Progenitor cell of endocrine pancreas (in vitro differentiated cells): ENCODE results near the gene STPG4. TPM values are rescaled to one million over a fixed set of nuclear protein-coding genes. Genes with fewer than 3 reads are reported as not detected.

Source experiments
- DNase-seq: peaks from one replicate; pipeline ENCODE4 v3.0.0; 2021; ENCODE audit warnings: low spot score; ENCODE audit not compliant: unreplicated experiment
- H3K27ac Mint-ChIP-seq: 2 replicates; pipeline ENCODE4 v1.8.0; 2021; ENCODE audit warnings: mild to moderate bottlenecking, moderate library complexity, mixed read lengths
- H3K27me3 Mint-ChIP-seq: 2 replicates; pipeline ENCODE4 v1.8.0; 2021; ENCODE audit warnings: mixed read lengths
- H3K36me3 Mint-ChIP-seq: 2 replicates; pipeline ENCODE4 v1.8.0; 2022; ENCODE audit warnings: mixed read lengths; ENCODE audit not compliant: insufficient read depth
- H3K4me1 Mint-ChIP-seq: 2 replicates; pipeline ENCODE4 v1.8.0; 2021; ENCODE audit warnings: low read depth, mixed read lengths
- H3K4me3 Mint-ChIP-seq: 2 replicates; pipeline ENCODE4 v1.8.0; 2021; ENCODE audit warnings: low read depth, mild to moderate bottlenecking, moderate library complexity, mixed read lengths
- H3K9me3 Mint-ChIP-seq: 2 replicates; pipeline ENCODE4 v1.8.0; 2021; ENCODE audit warnings: low read depth, mixed read lengths
- total RNA-seq: library from RNA; stranded (reverse); gene quantifications from 2 replicates; pipeline ENCODE4 v1.2.1, GENCODE V29; 2021
- TF ChIP-seq, protein P1 (sequence below): fragments of 200-600 bp; sonication (generic); IDR thresholded peaks from one replicate; pipeline ENCODE4 v1.5.0; 2021; ENCODE audit warnings: antibody characterized with exemption, mild to moderate bottlenecking; ENCODE audit not compliant: unreplicated experiment

Gene STPG4
- total RNA-seq, 1 donor from 2014 or later: 0.34 TPM

- Mint-ChIP-seq H3K27ac (no peak overlapping the region), H3K9me3 (no peaks in the 10 kb centered on the region), H3K36me3 (peaks cover 2% of the 10 kb centered on the region), H3K4me3 (no peak overlapping the region), H3K4me1 (peaks cover 5% of the 10 kb centered on the region), H3K27me3 (no peaks in the 10 kb centered on the region)
- TF ChIP-seq, protein P1, sequence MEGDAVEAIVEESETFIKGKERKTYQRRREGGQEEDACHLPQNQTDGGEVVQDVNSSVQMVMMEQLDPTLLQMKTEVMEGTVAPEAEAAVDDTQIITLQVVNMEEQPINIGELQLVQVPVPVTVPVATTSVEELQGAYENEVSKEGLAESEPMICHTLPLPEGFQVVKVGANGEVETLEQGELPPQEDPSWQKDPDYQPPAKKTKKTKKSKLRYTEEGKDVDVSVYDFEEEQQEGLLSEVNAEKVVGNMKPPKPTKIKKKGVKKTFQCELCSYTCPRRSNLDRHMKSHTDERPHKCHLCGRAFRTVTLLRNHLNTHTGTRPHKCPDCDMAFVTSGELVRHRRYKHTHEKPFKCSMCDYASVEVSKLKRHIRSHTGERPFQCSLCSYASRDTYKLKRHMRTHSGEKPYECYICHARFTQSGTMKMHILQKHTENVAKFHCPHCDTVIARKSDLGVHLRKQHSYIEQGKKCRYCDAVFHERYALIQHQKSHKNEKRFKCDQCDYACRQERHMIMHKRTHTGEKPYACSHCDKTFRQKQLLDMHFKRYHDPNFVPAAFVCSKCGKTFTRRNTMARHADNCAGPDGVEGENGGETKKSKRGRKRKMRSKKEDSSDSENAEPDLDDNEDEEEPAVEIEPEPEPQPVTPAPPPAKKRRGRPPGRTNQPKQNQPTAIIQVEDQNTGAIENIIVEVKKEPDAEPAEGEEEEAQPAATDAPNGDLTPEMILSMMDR: no peak
- DNase-seq: no peak
Measured at GRCh38 chr2:47065343-47065742, 89.8 kb downstream of the STPG4 start.

GRCh38 chr2:47064106-47064505 lies 91.0 kb downstream of the STPG4 start:
- Mint-ChIP-seq H3K36me3 (peaks cover 2% of the 10 kb centered on the region), H3K27me3 (no peaks in the 10 kb centered on the region), H3K9me3 (no peaks in the 10 kb centered on the region), H3K27ac (no peak overlapping the region), H3K4me1 (peaks cover 5% of the 10 kb centered on the region), H3K4me3 (no peak overlapping the region)
- TF ChIP-seq, protein P1: no peak
- no peak for DNase-seq

DNA sequence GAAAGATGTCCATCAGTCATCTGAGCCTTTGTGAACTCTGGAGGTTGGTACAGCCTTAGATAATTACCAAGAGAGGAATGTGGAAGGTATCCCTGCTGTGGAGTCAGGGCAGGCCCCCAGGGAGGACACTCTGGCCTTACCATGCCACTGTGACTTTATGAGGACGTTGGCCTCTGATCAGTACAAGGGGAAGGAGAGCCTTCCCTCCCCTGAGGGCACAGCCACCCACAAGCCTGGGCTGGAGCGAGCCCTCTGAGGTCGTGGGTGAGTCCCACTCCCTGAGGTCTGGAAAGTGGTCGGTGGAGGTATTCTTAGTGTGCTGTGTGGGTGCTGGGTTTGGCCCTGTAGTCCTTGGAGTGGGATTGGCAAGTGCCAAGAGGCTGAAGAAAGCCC lies 91.6 kb downstream of the STPG4 start:
- Mint-ChIP-seq H3K4me3 (no peak overlapping the region), H3K36me3 (peaks cover 2% of the 10 kb centered on the region), H3K4me1 (peaks cover 5% of the 10 kb centered on the region), H3K9me3 (no peaks in the 10 kb centered on the region), H3K27ac (no peak overlapping the region), H3K27me3 (no peaks in the 10 kb centered on the region)
- no peak for DNase-seq
- TF ChIP-seq, protein P1: no peak

GRCh38 chr2:47062681-47063537 lies 92.2 kb downstream of the STPG4 start:
- Mint-ChIP-seq H3K4me1 (peaks cover 5% of the 10 kb centered on the region), H3K36me3 (peaks cover 2% of the 10 kb centered on the region)

GRCh38 chr2:47061944-47062678 lies 93.0 kb downstream of the STPG4 start:
- H3K27me3 Mint-ChIP-seq: no peaks in the 10 kb centered on the region
- peaks cover 5% of the 10 kb centered on the region for H3K4me1 Mint-ChIP-seq
- H3K36me3 Mint-ChIP-seq: no peaks in the 10 kb centered on the region
- TF ChIP-seq, protein P1: no peak
- H3K9me3 Mint-ChIP-seq: no peaks in the 10 kb centered on the region
- no peak overlapping the region for H3K27ac Mint-ChIP-seq
- no peak for DNase-seq
- no peak overlapping the region for H3K4me3 Mint-ChIP-seq

More at GRCh38 chr2:47062681-47063537, 92.2 kb downstream of the STPG4 start:
- Mint-ChIP-seq H3K27ac (no peak overlapping the region), H3K27me3 (no peaks in the 10 kb centered on the region), H3K9me3 (no peaks in the 10 kb centered on the region), H3K4me3 (no peak overlapping the region)
- DNase-seq: no peak
- TF ChIP-seq, protein P1: no peak
